ENCODE data around the gene PDGFC. TPM values are rescaled to one million over a fixed set of nuclear protein-coding genes. Genes with fewer than 3 reads are reported as not detected.

Gene PDGFC
- total RNA-seq, 4 donors from 2014 or later, result 8.4 to 34.7 (median 21.9) TPM

DNA sequence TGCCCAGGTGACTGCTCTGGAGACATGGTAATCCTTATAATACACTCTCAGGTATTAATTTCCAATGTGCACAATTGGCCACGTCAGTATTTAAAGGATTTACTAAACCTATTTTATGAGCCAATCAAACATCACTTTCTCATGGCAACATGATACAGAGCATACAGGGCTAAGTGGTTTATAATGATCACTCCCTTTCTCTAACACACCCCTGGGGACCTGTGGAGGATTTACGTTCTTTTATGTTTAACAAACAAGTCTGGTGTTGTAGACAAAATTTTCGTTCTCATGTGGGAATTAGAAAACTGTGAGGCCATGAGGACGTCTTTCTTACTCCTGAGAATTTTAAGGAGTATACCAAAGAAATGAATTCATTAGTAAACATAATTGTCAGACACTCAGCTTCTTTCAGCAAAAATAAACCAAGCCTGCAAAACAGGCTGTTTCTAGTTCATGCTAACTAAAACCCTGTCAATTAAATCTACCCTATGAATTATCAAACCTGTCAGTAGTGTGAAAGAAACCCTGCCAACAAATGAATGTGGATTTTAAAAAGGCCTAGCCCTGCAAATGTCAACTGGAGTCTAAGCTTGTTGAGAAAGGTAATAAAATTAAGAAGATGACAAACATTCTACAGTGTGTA, 155.8 kb downstream of the PDGFC start:
- no peak for DNase-seq (ENCODE audit: low spot score in 2 of 2)
- no peaks in the 10 kb centered on the region for H3K9me3 ChIP-seq
- no peaks in the 10 kb centered on the region for H3K27me3 ChIP-seq
- H3K36me3 ChIP-seq, result no peaks in the 10 kb centered on the region
- WGBS, 2 donors, result 57 to 58% methylated on average over 4 of the region's 4 CpGs
- no peak overlapping the region for H3K27ac ChIP-seq
- no peaks in the 10 kb centered on the region for H3K4me1 ChIP-seq
- TF ChIP-seq EP300 (IDR thresholded peaks at IDR 0.05) (no peak), POLR2A (IDR thresholded peaks at IDR 0.05) (no peak)
- TF ChIP-seq, protein P1, sequence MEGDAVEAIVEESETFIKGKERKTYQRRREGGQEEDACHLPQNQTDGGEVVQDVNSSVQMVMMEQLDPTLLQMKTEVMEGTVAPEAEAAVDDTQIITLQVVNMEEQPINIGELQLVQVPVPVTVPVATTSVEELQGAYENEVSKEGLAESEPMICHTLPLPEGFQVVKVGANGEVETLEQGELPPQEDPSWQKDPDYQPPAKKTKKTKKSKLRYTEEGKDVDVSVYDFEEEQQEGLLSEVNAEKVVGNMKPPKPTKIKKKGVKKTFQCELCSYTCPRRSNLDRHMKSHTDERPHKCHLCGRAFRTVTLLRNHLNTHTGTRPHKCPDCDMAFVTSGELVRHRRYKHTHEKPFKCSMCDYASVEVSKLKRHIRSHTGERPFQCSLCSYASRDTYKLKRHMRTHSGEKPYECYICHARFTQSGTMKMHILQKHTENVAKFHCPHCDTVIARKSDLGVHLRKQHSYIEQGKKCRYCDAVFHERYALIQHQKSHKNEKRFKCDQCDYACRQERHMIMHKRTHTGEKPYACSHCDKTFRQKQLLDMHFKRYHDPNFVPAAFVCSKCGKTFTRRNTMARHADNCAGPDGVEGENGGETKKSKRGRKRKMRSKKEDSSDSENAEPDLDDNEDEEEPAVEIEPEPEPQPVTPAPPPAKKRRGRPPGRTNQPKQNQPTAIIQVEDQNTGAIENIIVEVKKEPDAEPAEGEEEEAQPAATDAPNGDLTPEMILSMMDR (IDR thresholded peaks at IDR 0.05), result no peak
- H3K4me3 ChIP-seq, result no peak overlapping the region

DNA sequence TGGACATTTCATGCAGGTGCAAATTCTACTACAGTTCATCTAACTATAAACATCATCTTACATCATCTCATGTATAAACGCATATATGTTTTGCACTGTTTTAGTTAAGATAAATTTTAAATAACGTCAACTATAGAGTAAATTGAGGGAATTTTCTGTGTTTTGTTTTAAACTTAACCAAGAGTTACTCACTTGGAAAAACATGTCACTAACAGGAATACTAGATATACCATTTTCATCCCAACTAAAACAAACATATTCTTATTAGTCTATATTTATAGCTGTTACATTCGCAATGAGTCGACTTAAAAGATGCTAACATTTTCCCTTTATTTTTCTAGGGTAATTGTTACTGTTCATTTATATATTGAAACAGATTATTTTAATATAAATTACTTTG, 159.6 kb downstream of the PDGFC start:
- no peaks in the 10 kb centered on the region for H3K36me3 ChIP-seq
- H3K27me3 ChIP-seq, result no peaks in the 10 kb centered on the region
- TF ChIP-seq, protein P1 (IDR thresholded peaks at IDR 0.05), result no peak
- TF ChIP-seq POLR2A (IDR thresholded peaks at IDR 0.05) (no peak), EP300 (IDR thresholded peaks at IDR 0.05) (no peak)
- H3K27ac ChIP-seq, result no peak overlapping the region
- H3K4me1 ChIP-seq, result no peaks in the 10 kb centered on the region
- WGBS, 2 donors, result 95 to 98% methylated on average over 4 of the region's 4 CpGs
- H3K9me3 ChIP-seq, result no peaks in the 10 kb centered on the region
- no peak for DNase-seq (ENCODE audit: low spot score in 2 of 2)
- H3K4me3 ChIP-seq, result no peak overlapping the region

DNA sequence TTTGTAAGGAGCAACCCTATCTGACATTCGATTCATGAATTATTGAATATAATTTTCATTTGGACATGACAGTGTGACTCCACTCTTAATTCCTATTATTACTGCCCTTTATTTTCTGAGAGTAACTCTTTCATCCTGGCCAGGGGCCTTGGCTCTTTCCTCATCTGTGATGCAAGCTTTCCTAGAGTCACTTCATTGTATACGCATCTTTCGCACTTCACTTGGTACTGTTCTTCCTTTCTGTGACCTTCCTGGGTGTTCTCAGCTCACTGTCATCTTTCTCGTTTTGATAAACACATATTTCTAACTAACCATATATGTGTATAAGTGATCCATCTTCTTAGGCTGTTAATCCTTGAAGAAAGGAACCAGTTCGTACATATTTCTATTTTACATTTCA, 160.3 kb downstream of the PDGFC start:
- no peaks in the 10 kb centered on the region for H3K27me3 ChIP-seq
- no peaks in the 10 kb centered on the region for H3K4me1 ChIP-seq
- H3K36me3 ChIP-seq, result no peaks in the 10 kb centered on the region
- no peaks in the 10 kb centered on the region for H3K9me3 ChIP-seq
- WGBS, 2 donors, result 97 to 99% methylated on average over 5 of the region's 5 CpGs
- no peak for TF ChIP-seq EP300 (IDR thresholded peaks at IDR 0.05)
- no peak for TF ChIP-seq POLR2A (IDR thresholded peaks at IDR 0.05)
- TF ChIP-seq, protein P1 (IDR thresholded peaks at IDR 0.05), result no peak
- no peak overlapping the region for H3K4me3 ChIP-seq
- no peak for DNase-seq (ENCODE audit: low spot score in 2 of 2)
- H3K27ac ChIP-seq, result no peak overlapping the region

DNA sequence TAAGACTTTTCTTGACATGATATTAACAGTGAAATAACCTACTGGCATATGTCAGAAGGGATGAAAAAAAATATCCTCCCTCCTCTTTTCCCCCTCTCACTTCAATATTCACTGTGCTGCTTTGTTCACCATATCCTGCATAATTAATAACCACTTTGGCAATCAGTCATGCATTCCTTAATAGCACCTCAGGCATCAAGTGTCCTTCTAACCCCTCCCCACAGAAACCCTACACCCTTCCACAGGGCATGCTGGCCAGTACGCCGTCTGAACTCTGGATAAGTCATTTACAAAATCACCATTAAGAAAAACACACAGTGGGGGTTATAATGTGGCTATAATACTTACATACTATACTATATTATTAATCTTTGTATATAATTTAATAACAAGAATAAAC, 165.9 kb downstream of the PDGFC start:
- H3K27ac ChIP-seq, result no peak overlapping the region
- no peak for DNase-seq (ENCODE audit: low spot score in 2 of 2)
- no peaks in the 10 kb centered on the region for H3K27me3 ChIP-seq
- TF ChIP-seq EP300 (IDR thresholded peaks at IDR 0.05) (no peak), POLR2A (IDR thresholded peaks at IDR 0.05) (no peak)
- TF ChIP-seq, protein P1 (IDR thresholded peaks at IDR 0.05), result no peak
- WGBS, 2 donors, result 46 to 60% methylated on average over 2 of the region's 2 CpGs
- no peaks in the 10 kb centered on the region for H3K9me3 ChIP-seq
- H3K4me1 ChIP-seq, result no peaks in the 10 kb centered on the region
- no peak overlapping the region for H3K4me3 ChIP-seq
- H3K36me3 ChIP-seq, result no peaks in the 10 kb centered on the region

DNA sequence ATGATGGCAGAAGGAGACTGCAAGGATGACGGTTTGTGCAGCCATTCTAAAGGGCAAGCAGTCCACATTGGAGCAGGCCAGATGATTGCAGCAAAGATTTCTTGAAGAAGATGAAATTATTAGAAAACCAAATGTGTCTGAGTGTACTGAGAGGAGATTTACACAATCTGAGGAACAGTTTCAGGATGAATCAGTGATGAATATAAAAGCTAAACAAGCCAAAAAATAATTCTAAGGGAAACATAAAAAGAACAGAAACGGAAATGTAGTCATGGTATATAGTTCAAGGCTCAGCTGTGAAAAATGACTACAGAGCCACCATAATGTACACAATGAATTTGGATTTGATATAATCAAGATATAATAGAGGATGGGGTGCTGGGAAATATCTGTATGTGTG, 168.5 kb downstream of the PDGFC start:
- Histone ChIP-seq H3K9me3 (no peaks in the 10 kb centered on the region), H3K27ac (no peak overlapping the region), H3K27me3 (no peaks in the 10 kb centered on the region), H3K36me3 (no peaks in the 10 kb centered on the region), H3K4me1 (no peaks in the 10 kb centered on the region), H3K4me3 (no peak overlapping the region)
- WGBS, 2 donors, result 62 to 76% methylated on average over 2 of the region's 2 CpGs
- DNase-seq (ENCODE audit: low spot score in 2 of 2), result no peak
- TF ChIP-seq POLR2A (IDR thresholded peaks at IDR 0.05) (no peak), EP300 (IDR thresholded peaks at IDR 0.05) (no peak)
- TF ChIP-seq, protein P1 (IDR thresholded peaks at IDR 0.05), result no peak
